Thyroid gland (tissue), 4 donors: ENCODE measurements around the gene RNGTT. TPM values are rescaled to one million over a fixed set of nuclear protein-coding genes. Genes with fewer than 3 reads are reported as not detected.
"Not testable (repeated sequence)": the region's sequence is repeated elsewhere in the genome, so short reads cannot be mapped to it uniquely, and the experiment has no call there.

ENCODE experiments used
- DNase-seq, 2 donors: peaks; one replicate each; pipeline ENCODE4 v3.0.0-alpha.2; 2019
- H3K27ac ChIP-seq, 3 donors: fragments of 200-600 bp; sonication (generic); 1 replicate in 2 of 3; 2 replicates in 1 of 3; pipeline ENCODE4 v1.5.1; 2016 to 2019; ENCODE audit warnings: mild to moderate bottlenecking in 1 of 3, moderate library complexity in 1 of 3
- H3K27me3 ChIP-seq: fragments of 200-600 bp; sonication (generic); one replicate; pipeline ENCODE4 v1.5.1; 2019
- H3K36me3 ChIP-seq, 2 donors: fragments of 200-600 bp; sonication (generic); one replicate each; pipeline ENCODE4 v1.5.1; 2016 to 2019
- H3K4me1 ChIP-seq, 2 donors: fragments of 200-600 bp; sonication (generic); one replicate each; pipeline ENCODE4 v1.5.1; 2017 to 2019
- H3K4me3 ChIP-seq, 3 donors: fragments of 200-600 bp; sonication (generic); replicated peaks in 1 of 3; 1 replicate in 2 of 3; 2 replicates in 1 of 3; pipeline ENCODE4 v1.5.1; 2016; ENCODE audit warnings: mild to moderate bottlenecking in 1 of 3
- H3K9me3 ChIP-seq: fragments of 200-600 bp; sonication (generic); one replicate; pipeline ENCODE4 v1.5.1; 2017
- POLR2A ChIP-seq, 2 donors: fragments of 450-650 bp; IDR thresholded peaks; one replicate each; pipeline ENCODE4 v1.6.1; 2017; ENCODE audit warnings: antibody characterized with exemption in 2 of 2, mild to moderate bottlenecking in 2 of 2, moderate library complexity in 1 of 2
- WGBS, 2 donors: methylation state at CpG; one replicate each; pipeline ENCODE4 v1.1.5; 2017; 5-methylcytosine and 5-hydroxymethylcytosine counted together
- intact Hi-C: fragments of 100-400 bp; cut with DNase I; formaldehyde crosslinking; loops from one replicate; pipeline ENCODE4 v1.15.1; 2023
- total RNA-seq, 4 donors: library from RNA; depleted of rRNA; stranded (reverse); fragments of >200 nt; gene quantifications; one replicate each; pipeline ENCODE4 v1.2.3, GENCODE V29; 2016
- TF ChIP-seq, protein P1 (sequence below), 6 experiments: fragments of 200-600 bp in 3 of 6; fragments of 450-650 bp in 3 of 6; sonication (generic) in 3 of 6; IDR thresholded peaks; one replicate each; pipeline ENCODE4 v1.5.1; 2016 to 2019; ENCODE audit warnings: antibody characterized with exemption in 6 of 6, mild to moderate bottlenecking in 2 of 6, inconsistent platforms in 1 of 6, moderate library complexity in 1 of 6

RNGTT gene
- total RNA-seq, 4 donors from 2014 or later: 19.1 to 31.4 (median 24.8) TPM

GRCh38 chr6:88730611-88731011 is 232.8 kb downstream of the RNGTT start:
- Histone ChIP-seq H3K27ac (no peak overlapping the region), H3K4me1 (no peaks in the 10 kb centered on the region), H3K9me3 (no peaks in the 10 kb centered on the region), H3K4me3 (no peak overlapping the region), H3K36me3 (no peaks in the 10 kb centered on the region), H3K27me3 (no peaks in the 10 kb centered on the region)
- no peak for TF ChIP-seq POLR2A (IDR thresholded peaks at IDR 0.05)
- TF ChIP-seq, protein P1, sequence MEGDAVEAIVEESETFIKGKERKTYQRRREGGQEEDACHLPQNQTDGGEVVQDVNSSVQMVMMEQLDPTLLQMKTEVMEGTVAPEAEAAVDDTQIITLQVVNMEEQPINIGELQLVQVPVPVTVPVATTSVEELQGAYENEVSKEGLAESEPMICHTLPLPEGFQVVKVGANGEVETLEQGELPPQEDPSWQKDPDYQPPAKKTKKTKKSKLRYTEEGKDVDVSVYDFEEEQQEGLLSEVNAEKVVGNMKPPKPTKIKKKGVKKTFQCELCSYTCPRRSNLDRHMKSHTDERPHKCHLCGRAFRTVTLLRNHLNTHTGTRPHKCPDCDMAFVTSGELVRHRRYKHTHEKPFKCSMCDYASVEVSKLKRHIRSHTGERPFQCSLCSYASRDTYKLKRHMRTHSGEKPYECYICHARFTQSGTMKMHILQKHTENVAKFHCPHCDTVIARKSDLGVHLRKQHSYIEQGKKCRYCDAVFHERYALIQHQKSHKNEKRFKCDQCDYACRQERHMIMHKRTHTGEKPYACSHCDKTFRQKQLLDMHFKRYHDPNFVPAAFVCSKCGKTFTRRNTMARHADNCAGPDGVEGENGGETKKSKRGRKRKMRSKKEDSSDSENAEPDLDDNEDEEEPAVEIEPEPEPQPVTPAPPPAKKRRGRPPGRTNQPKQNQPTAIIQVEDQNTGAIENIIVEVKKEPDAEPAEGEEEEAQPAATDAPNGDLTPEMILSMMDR (IDR thresholded peaks at IDR 0.05): no peak
- no peak for DNase-seq
- WGBS, 2 donors: 88 to 96% methylated on average over 4 of the region's 4 CpGs
- intact Hi-C loops: no loop called here

DNA sequence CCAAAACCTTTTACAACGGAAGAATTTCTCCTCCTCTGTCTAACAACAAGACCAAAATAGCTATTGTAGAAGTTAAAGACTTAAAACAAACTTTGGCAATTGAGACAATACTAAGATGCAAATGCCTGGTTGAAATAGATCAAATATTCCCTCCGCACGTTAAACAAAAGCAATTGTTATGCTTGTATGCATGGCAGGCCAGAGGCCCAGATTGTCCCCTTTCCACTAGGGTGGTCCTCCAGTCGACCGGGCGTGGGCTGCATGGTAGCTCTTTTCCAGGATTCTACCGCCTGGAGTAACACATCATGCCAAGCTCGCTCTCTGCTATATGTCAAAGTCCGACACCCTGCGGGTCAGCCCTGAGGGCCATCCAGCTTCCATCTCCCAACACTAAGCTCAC is 234.7 kb downstream of the RNGTT start:
- no peaks in the 10 kb centered on the region for H3K4me1 ChIP-seq
- no peaks in the 10 kb centered on the region for H3K36me3 ChIP-seq
- no peak overlapping the region for H3K4me3 ChIP-seq
- no peaks in the 10 kb centered on the region for H3K27me3 ChIP-seq
- no peak for DNase-seq
- H3K9me3 ChIP-seq: no peaks in the 10 kb centered on the region
- TF ChIP-seq, protein P1 (IDR thresholded peaks at IDR 0.05): no peak
- TF ChIP-seq POLR2A (IDR thresholded peaks at IDR 0.05): no peak
- H3K27ac ChIP-seq: no peak overlapping the region
- 83 to 89% methylated on average over 10 of the region's 10 CpGs for WGBS, 2 donors
- intact Hi-C loops: no loop called here

DNA sequence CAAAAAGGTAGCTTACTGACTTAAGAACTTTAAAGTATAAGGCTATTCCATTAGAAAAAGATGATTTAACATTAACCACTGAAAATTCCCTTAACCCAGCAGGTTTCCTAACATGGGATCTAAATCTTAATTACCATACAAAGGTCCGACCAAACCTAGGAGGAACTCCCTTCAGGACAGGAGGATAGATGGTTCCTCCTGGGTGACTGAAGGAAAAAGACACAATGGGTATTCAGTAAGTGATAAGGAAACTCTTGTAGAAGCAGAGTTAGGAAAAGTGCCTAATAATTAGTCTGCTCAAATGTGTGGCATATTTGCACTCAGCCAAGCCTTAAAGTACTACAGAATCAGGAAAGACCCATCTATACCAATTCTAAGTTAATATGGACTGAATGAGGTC is 237.0 kb downstream of the RNGTT start:
- H3K27ac ChIP-seq: not testable (repeated sequence)
- WGBS, 2 donors: 97 to 98% methylated on average over 1 of the region's 1 CpG

DNA sequence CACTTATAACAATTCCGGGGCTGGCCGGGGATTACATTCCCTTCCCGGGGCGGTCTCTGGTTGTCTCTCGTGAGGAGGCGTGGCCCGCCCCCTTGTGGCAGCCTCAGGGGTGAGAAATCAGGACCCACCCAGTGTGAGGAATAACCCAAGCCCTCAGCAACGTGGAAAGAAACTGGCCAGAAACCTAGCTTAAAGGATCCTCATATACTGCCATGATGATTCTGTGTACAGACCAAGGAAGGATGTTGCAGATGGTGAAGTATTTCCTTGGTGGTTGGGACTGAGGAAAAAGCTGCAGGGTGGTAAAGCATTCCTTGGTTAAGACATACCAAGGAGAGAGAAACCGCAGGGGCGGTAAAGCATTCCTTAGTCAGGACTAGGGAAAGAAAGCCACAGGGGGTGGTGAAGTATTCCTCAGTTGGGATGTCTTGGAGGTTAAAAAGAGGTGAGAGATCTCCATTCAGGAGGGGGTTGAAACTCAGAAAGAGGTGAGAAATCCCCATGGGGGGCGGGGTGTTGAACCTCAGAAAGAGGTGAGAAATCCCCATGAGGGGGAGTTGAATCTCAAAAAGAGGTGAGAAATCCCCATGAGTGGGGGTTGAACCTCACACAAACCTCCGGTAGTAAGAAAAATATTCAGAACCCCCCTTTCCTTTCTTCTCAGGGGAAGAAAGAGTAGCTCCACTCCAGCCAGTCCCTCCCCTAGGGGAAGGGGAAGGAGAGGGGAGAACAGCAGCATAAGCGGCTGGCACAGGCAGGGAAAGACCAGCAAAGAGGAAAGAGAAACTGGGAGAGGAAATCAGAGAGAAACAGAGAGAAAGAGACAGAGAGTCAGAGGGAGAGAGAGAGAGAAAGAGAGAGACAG is 238.1 kb downstream of the RNGTT start:
- H3K9me3 ChIP-seq: no peaks in the 10 kb centered on the region
- no peak overlapping the region for H3K27ac ChIP-seq
- no peak overlapping the region for H3K4me3 ChIP-seq
- H3K36me3 ChIP-seq: no peaks in the 10 kb centered on the region
- intact Hi-C loops: no loop called here
- H3K4me1 ChIP-seq: no peaks in the 10 kb centered on the region
- TF ChIP-seq, protein P1 (IDR thresholded peaks at IDR 0.05): peak in 1 of 6 experiments; percentile 35
- TF ChIP-seq POLR2A (IDR thresholded peaks at IDR 0.05): no peak
- DNase-seq: peak; percentile 14 to 45
- H3K27me3 ChIP-seq: no peaks in the 10 kb centered on the region
- 64 to 77% methylated on average over 13 of the region's 13 CpGs for WGBS, 2 donors

More for the DNA sequence above, 237.0 kb downstream of the RNGTT start:
- H3K4me3 ChIP-seq, intact Hi-C loops, H3K36me3 ChIP-seq, H3K4me1 ChIP-seq, H3K9me3 ChIP-seq, H3K27me3 ChIP-seq, DNase-seq: not testable (repeated sequence)

DNA sequence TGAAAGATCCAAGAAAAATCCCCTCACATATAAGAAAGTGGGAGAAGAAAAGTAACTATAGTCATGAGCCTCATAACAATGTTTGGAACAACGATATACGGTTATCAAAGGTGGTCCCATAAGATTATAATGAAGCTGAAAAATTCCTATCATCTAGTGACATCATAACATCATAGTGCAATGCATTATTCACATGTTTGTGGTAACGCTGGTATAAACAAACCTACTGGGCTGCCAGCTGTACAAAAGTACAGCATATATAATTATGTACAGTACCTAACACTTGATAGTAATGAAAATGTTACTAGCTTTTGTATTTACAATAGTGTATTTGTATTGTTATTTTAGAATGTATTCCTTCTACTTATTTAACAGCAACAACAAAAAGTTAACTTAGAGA is 240.7 kb downstream of the RNGTT start:
- Histone ChIP-seq H3K9me3 (no peaks in the 10 kb centered on the region), H3K4me3 (no peak overlapping the region), H3K4me1 (no peaks in the 10 kb centered on the region), H3K36me3 (no peaks in the 10 kb centered on the region), H3K27ac (no peak overlapping the region), H3K27me3 (no peaks in the 10 kb centered on the region)
- no peak for DNase-seq
- 98 to 99% methylated on average over 3 of the region's 3 CpGs for WGBS, 2 donors
- intact Hi-C loops: no loop called here
- no peak for TF ChIP-seq POLR2A (IDR thresholded peaks at IDR 0.05)
- TF ChIP-seq, protein P1 (IDR thresholded peaks at IDR 0.05): no peak

DNA sequence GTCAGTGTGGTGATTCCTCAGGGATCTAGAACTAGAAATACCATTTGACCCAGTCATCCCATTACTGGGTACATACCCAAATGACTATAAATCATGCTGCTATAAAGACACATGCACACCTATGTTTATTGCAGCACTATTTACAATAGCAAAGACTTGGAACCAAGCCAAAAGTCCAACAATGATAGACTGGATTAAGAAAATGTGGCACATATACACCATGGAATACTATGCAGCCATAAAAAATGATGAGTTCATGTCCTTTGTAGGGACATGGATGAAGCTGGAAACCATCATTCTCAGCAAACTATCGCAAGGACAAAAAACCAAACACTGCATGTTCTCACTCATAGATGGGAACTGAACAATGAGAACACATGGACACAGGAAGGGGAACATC is 247.0 kb downstream of the RNGTT start:
- H3K9me3 ChIP-seq, H3K36me3 ChIP-seq, H3K4me1 ChIP-seq, intact Hi-C loops, H3K4me3 ChIP-seq, H3K27me3 ChIP-seq, DNase-seq, H3K27ac ChIP-seq: not testable (repeated sequence)
- 100% methylated on average over 1 of the region's 1 CpG for WGBS, 2 donors
